Measurements from ENCODE around the gene CCDC146.

- no peak for TF ChIP-seq MECOM (CRISPR knock-in tag; IDR thresholded peaks at IDR 0.05)
- TF ChIP-seq SIN3A (IDR thresholded peaks at IDR 0.05; ENCODE audit: borderline replicate concordance in 2 of 2, control insufficient read depth in 1 of 2, low read depth in 2 of 2, low read length in 2 of 2), result no peak
- no peak for TF ChIP-seq ZNF449 (CRISPR knock-in tag; IDR thresholded peaks at IDR 0.05)
- TF ChIP-seq E2F5 (CRISPR knock-in tag; IDR thresholded peaks at IDR 0.05), result no peak
- no peak for TF ChIP-seq CTCF (IDR thresholded peaks at IDR 0.05 in 2 of 3, conservative IDR thresholded peaks at IDR 0.05 in 1 of 3; ENCODE audit: insufficient read depth in 2 of 3, low read depth in 1 of 3, low read length in 3 of 3)
- no peak for TF ChIP-seq IRF1 (CRISPR knock-in tag; IDR thresholded peaks at IDR 0.05; ENCODE audit: borderline replicate concordance)
- no peak for TF ChIP-seq ELK1 (CRISPR knock-in tag; IDR thresholded peaks at IDR 0.05)
- no peak for TF ChIP-seq ZFX (CRISPR knock-in tag; IDR thresholded peaks at IDR 0.05)
- TF ChIP-seq MYBL2 (IDR thresholded peaks at IDR 0.05; ENCODE audit: low read depth), result no peak
- TF ChIP-seq MYBL2 (CRISPR knock-in tag; IDR thresholded peaks at IDR 0.05; ENCODE audit: borderline replicate concordance), result no peak
- no peak for TF ChIP-seq ZNF121 (CRISPR knock-in tag; conservative IDR thresholded peaks at IDR 0.05)
- TF ChIP-seq BRF1 (IDR thresholded peaks at IDR 0.05; ENCODE audit: borderline replicate concordance, extremely low read depth, insufficient read length), result no peak
- no peak for TF ChIP-seq KLF16 (IDR thresholded peaks at IDR 0.05)
Measured at GRCh38 chr7:77254429-77254828, 132.0 kb downstream of the CCDC146 start.

All from K562 (cell line).